SH-SY5Y (cell line): ENCODE data around the gene PAPPA.

Source experiments
- GATA2 ChIP-seq: IDR thresholded peaks from 2 replicates; pipeline ENCODE4 v1.6.1; 2011; ENCODE audit warnings: mild to moderate bottlenecking, low read depth, low read length
- GATA3 ChIP-seq: IDR thresholded peaks from 2 replicates; pipeline ENCODE4 v1.6.1; 2011; ENCODE audit warnings: low read depth, mild to moderate bottlenecking, low read length, moderate library complexity

- TF ChIP-seq GATA2: no peak
- TF ChIP-seq GATA3: no peak
Measured at GRCh38 chr9:116232424-116233159, 79.0 kb downstream of the PAPPA start.
